Activated gamma-delta T cell (primary cell): Measurements from ENCODE around the gene PLA2G4F.

Source experiments
- DNase-seq: peaks from one replicate; lab custom pipeline; 2025; lab: John Stamatoyannopoulos, UW

Gene PLA2G4F

GRCh38 chr15:42131826-42132806 lies 24.3 kb downstream of the PLA2G4F start:
- no peak for DNase-seq

GRCh38 chr15:42131006-42131405 lies 25.4 kb downstream of the PLA2G4F start:
- no peak for DNase-seq

- DNase-seq: no peak
Observed at GRCh38 chr15:42130246-42130986, 26.0 kb downstream of the PLA2G4F start.

- DNase-seq: no peak
Observed at GRCh38 chr15:42129364-42129763, 27.1 kb downstream of the PLA2G4F start.

GRCh38 chr15:42128476-42128875 lies 28.0 kb downstream of the PLA2G4F start:
- DNase-seq: no peak

- no peak for DNase-seq
Observed at GRCh38 chr15:42123546-42123945, 32.9 kb downstream of the PLA2G4F start.

- no peak for DNase-seq
Observed at GRCh38 chr15:42121682-42122081, 34.8 kb downstream of the PLA2G4F start.

GRCh38 chr15:42121021-42121420 lies 35.4 kb downstream of the PLA2G4F start:
- DNase-seq: no peak

GRCh38 chr15:42120285-42120684 lies 36.2 kb downstream of the PLA2G4F start:
- no peak for DNase-seq

- DNase-seq: no peak
Observed at GRCh38 chr15:42119446-42119760, 37.0 kb downstream of the PLA2G4F start.

- no peak for DNase-seq
Observed at GRCh38 chr15:42118650-42119445, 37.6 kb downstream of the PLA2G4F start.

- no peak for DNase-seq
Observed at GRCh38 chr15:42111924-42112323, 44.5 kb downstream of the PLA2G4F start.

- DNase-seq: no peak
Observed at GRCh38 chr15:42110367-42110766, 46.1 kb downstream of the PLA2G4F start.

GRCh38 chr15:42108806-42109205 lies 47.6 kb downstream of the PLA2G4F start:
- DNase-seq: no peak

- DNase-seq: no peak
Observed at GRCh38 chr15:42108189-42108588, 48.2 kb downstream of the PLA2G4F start.

GRCh38 chr15:42107473-42107872 lies 49.0 kb downstream of the PLA2G4F start:
- DNase-seq: no peak

GRCh38 chr15:42106288-42106687 lies 50.1 kb downstream of the PLA2G4F start:
- no peak for DNase-seq

- DNase-seq: no peak
Observed at GRCh38 chr15:42104095-42104891, 52.1 kb downstream of the PLA2G4F start.

GRCh38 chr15:42102646-42103235 lies 53.7 kb downstream of the PLA2G4F start:
- no peak for DNase-seq

- DNase-seq: no peak
Observed at GRCh38 chr15:42101861-42102260, 54.6 kb downstream of the PLA2G4F start.
